Calu3 (cell line): ENCODE data around the gene WNT7B. TPM values are rescaled to one million over a fixed set of nuclear protein-coding genes. Genes with fewer than 3 reads are reported as not detected.

ENCODE experiments used
- BruUV-seq: library from RNA; stranded (reverse); fragments of 400-500 nt; replicated peaks from 2 replicates; lab custom pipeline; 2021; lab: Mats Ljungman, UMichigan
- CTCF ChIA-PET: fragments of 300-600 bp; sonication (Branson Sonifier 250); formaldehyde crosslinking; loops from one replicate; lab custom pipeline; 2022; ENCODE audit warnings: antibody characterized with exemption; lab: Charles Lee
- DNase-seq: peaks from one replicate; pipeline ENCODE4 v3.0.0; 2022
- H3K27ac Mint-ChIP-seq: one replicate; pipeline ENCODE4 v1.8.0; 2022; ENCODE audit warnings: mixed read lengths; ENCODE audit not compliant: unreplicated experiment
- H3K27me3 Mint-ChIP-seq: one replicate; pipeline ENCODE4 v1.8.0; 2022; ENCODE audit warnings: mixed read lengths; ENCODE audit not compliant: unreplicated experiment
- H3K36me3 Mint-ChIP-seq: one replicate; pipeline ENCODE4 v1.8.0; 2022; ENCODE audit warnings: mild to moderate bottlenecking, moderate library complexity, mixed read lengths; ENCODE audit not compliant: insufficient read depth, unreplicated experiment
- H3K4me1 Mint-ChIP-seq: one replicate; pipeline ENCODE4 v1.8.0; 2022; ENCODE audit warnings: mild to moderate bottlenecking, low read depth, mixed read lengths; ENCODE audit not compliant: unreplicated experiment
- H3K4me3 Mint-ChIP-seq: one replicate; pipeline ENCODE4 v1.8.0; 2022; ENCODE audit warnings: mild to moderate bottlenecking, low read depth, moderate library complexity, mixed read lengths; ENCODE audit not compliant: unreplicated experiment
- H3K9me3 Mint-ChIP-seq: one replicate; pipeline ENCODE4 v1.8.0; 2022; ENCODE audit warnings: low read depth, mixed read lengths; ENCODE audit not compliant: unreplicated experiment
- intact Hi-C: fragments of 100-400 bp; cut with micrococcal nuclease; formaldehyde crosslinking; loops from one replicate; pipeline ENCODE4 v1.10.0; 2022; ENCODE audit not compliant: unreplicated experiment
- total RNA-seq: library from RNA; stranded (reverse); gene quantifications from 2 replicates; pipeline ENCODE4 v1.2.3, GENCODE V29; 2022
- TF ChIP-seq, protein P1 (sequence below): fragments of 200-600 bp; IDR thresholded peaks from one replicate; pipeline ENCODE4 v1.8.0; 2022; ENCODE audit warnings: antibody characterized with exemption; ENCODE audit not compliant: unreplicated experiment

The WNT7B gene
- total RNA-seq, 1 experiment from 2014 or later = 100.0 TPM

DNA sequence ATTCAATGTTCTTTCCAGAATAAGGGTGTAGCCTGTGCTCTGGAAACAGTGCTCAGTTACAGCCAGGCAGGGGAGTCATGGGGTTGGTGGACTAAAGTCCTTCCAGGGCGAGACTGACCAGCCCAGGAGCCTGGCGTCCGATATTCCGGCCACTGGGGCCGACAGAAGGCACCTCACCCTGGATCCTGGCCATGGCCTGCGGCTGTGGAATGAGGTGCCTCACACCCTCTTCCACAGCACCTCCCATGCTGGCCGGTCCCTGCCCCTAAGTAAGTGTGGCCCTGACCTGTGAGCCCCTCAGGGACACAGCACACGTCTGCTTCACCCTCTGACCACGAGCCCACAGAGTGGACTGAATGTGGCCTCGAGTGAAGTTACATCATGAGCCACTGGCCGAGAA is 50.5 kb downstream of the WNT7B start:
- TF ChIP-seq, protein P1, sequence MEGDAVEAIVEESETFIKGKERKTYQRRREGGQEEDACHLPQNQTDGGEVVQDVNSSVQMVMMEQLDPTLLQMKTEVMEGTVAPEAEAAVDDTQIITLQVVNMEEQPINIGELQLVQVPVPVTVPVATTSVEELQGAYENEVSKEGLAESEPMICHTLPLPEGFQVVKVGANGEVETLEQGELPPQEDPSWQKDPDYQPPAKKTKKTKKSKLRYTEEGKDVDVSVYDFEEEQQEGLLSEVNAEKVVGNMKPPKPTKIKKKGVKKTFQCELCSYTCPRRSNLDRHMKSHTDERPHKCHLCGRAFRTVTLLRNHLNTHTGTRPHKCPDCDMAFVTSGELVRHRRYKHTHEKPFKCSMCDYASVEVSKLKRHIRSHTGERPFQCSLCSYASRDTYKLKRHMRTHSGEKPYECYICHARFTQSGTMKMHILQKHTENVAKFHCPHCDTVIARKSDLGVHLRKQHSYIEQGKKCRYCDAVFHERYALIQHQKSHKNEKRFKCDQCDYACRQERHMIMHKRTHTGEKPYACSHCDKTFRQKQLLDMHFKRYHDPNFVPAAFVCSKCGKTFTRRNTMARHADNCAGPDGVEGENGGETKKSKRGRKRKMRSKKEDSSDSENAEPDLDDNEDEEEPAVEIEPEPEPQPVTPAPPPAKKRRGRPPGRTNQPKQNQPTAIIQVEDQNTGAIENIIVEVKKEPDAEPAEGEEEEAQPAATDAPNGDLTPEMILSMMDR = no peak
- H3K4me1 Mint-ChIP-seq = peaks cover 30% of the 10 kb centered on the region
- CTCF ChIA-PET = interaction anchor here (0.9 kb wide), 1 partner anchor 49 kb away, joined by 3 read pairs; no protein-coding TSS in a partner anchor
- H3K4me3 Mint-ChIP-seq = no peak overlapping the region
- no peaks in the 10 kb centered on the region for H3K9me3 Mint-ChIP-seq
- no peak overlapping the region for H3K27ac Mint-ChIP-seq
- intact Hi-C loops = no loop called here
- peaks cover 50% of the 10 kb centered on the region for H3K36me3 Mint-ChIP-seq
- DNase-seq = no peak
- no TSS peak for BruUV-seq
- H3K27me3 Mint-ChIP-seq = no peaks in the 10 kb centered on the region

GRCh38 chr22:45925811-45926351 is 51.1 kb downstream of the WNT7B start:
- no TSS peak for BruUV-seq
- CTCF ChIA-PET = interaction anchor here (0.9 kb wide), 1 partner anchor 49 kb away, joined by 3 read pairs; no protein-coding TSS in a partner anchor
- Mint-ChIP-seq H3K4me3 (no peak overlapping the region), H3K9me3 (no peaks in the 10 kb centered on the region), H3K27ac (no peak overlapping the region), H3K27me3 (no peaks in the 10 kb centered on the region), H3K36me3 (peaks cover 53% of the 10 kb centered on the region), H3K4me1 (peaks cover 33% of the 10 kb centered on the region)
- DNase-seq = no peak
- TF ChIP-seq, protein P1 = no peak
- intact Hi-C loops = no loop called here

DNA sequence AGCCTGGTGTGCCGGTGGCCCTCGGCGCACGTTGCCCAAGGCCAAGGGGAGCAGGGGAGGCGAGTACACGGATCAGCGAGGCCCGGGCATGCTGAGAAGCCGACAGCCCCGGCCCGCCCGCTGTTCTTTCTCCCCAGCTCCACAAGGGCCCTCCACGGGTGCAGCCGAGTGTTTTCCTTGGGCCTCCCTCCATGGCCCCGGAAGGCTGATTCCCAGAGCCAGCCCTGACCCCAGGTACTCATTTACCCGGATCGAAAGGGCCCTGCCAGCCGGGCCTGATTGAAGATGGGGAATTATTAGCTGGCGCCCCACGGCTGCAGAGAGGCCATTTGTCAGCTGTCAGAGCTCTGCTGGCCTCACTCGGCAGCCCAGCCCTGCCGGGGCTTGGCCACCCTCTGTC is 53.1 kb downstream of the WNT7B start:
- BruUV-seq = no TSS peak
- CTCF ChIA-PET = interaction anchor here (1.4 kb wide), 1 partner anchor 59 kb away, joined by 3 read pairs; no protein-coding TSS in a partner anchor
- no peaks in the 10 kb centered on the region for H3K27me3 Mint-ChIP-seq
- intact Hi-C loops = no loop called here
- no peaks in the 10 kb centered on the region for H3K9me3 Mint-ChIP-seq
- TF ChIP-seq, protein P1 = no peak
- peaks cover 45% of the 10 kb centered on the region for H3K4me1 Mint-ChIP-seq
- peak; percentile 47 for DNase-seq
- H3K27ac Mint-ChIP-seq = peak overlapping the region; percentile 60
- H3K36me3 Mint-ChIP-seq = peaks cover 66% of the 10 kb centered on the region
- H3K4me3 Mint-ChIP-seq = peak overlapping the region; percentile 4

DNA sequence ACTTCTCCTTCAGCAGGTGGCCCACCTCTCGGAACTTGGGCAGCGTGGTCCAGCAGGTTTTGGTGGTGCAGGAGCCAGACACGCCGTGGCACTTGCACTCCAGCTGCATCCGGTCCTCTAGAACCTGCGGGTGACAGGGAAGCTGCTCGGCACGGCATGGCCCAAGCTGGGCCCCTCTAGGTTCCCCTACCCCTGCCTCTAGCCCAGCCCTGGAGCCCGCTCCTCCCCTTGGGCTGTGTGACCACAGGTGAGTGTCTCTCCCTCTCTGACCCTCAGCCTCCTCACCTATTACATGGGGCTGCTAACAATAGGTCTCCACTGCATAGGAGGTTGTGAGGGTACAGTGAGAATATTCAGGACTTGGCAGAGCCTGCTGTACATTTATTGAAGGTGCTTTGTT is 53.8 kb downstream of the WNT7B start:
- H3K4me1 Mint-ChIP-seq = peaks cover 45% of the 10 kb centered on the region
- H3K27me3 Mint-ChIP-seq = no peaks in the 10 kb centered on the region
- intact Hi-C loops = no loop called here
- no peak for DNase-seq
- BruUV-seq = no TSS peak
- TF ChIP-seq, protein P1 = no peak
- H3K9me3 Mint-ChIP-seq = no peaks in the 10 kb centered on the region
- peaks cover 68% of the 10 kb centered on the region for H3K36me3 Mint-ChIP-seq
- H3K27ac Mint-ChIP-seq = no peak overlapping the region
- H3K4me3 Mint-ChIP-seq = no peak overlapping the region
- CTCF ChIA-PET = interaction anchor here (1.4 kb wide), 1 partner anchor 59 kb away, joined by 3 read pairs; no protein-coding TSS in a partner anchor
